Vein endothelial cell (primary cell): ENCODE data around the gene LGALSL. TPM values are rescaled to one million over a fixed set of nuclear protein-coding genes. Genes with fewer than 3 reads are reported as not detected.

ENCODE experiments used
- total RNA-seq: library from RNA; depleted of rRNA; stranded (reverse); fragments of >200 nt; gene quantifications from 2 replicates; pipeline ENCODE4 v1.2.3, GENCODE V29; 2012

Gene LGALSL
- 5.9 and 7.3 TPM in 2 replicates for total RNA-seq

DNA sequence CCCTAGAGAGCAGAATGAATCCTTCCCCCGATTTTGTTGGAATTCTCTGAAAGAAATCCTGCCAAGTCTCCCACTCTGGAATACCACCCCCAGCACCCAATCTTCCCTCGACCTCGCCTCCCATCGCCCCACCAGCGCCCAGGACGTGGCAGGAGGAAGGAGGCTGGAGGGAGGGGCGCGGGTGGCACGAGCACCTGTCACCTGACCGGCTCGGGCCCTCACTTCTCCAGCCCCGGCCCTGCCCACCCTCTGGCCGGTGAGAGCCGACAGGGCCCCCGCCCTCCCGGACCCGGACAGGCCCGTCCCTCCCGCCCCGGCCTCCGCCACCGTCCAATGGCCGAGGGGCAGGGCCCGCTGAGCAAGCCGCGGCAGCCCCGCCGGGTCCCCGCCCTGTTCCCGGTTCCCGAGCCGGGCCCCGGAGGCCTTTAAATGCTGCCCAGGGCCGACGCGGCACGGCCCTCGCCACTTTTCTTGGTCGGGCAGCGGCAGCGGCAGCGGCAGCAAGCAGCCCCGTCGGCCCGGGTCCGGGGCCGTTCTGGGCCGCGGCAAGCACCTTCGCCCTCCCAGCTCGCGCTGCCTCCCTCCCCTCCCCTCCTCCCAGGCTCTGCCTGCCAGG lies at the start of gene LGALSL:
TSS of gene LGALSL (plus strand) at position 393 of the 616 bp plus-strand sequence. CDS start 384 bp downstream, outside the sequence.

Other genes with a start within 250 kb of the LGALSL start
- gene AFTPH, start 70.2 kb downstream of the LGALSL start, total RNA-seq, result 25.2 and 26.7 TPM in 2 replicates
- 7.9 and 8.8 TPM in 2 replicates for gene SERTAD2, start 199.8 kb downstream of the LGALSL start, total RNA-seq